ENCODE results near the gene HAAO. TPM values are rescaled to one million over a fixed set of nuclear protein-coding genes. Genes with fewer than 3 reads are reported as not detected.

The HAAO gene
- total RNA-seq, 2 donors from 2014 or later: 10.3 to 14.0 TPM

- no peaks in the 10 kb centered on the region for H3K36me3 ChIP-seq
Measured at GRCh38 chr2:42809819-42810120, 17.4 kb upstream of the HAAO start.

GRCh38 chr2:42809131-42809818, 16.9 kb upstream of the HAAO start:
- peak overlapping the region; percentile 99 to 100 for H3K27ac ChIP-seq
- H3K36me3 ChIP-seq: no peaks in the 10 kb centered on the region
- H3K9me3 ChIP-seq: no peaks in the 10 kb centered on the region
- 31% methylated on average over 10 of the region's 10 CpGs for WGBS
- no peak for DNase-seq (ENCODE audit: low spot score)
- intact Hi-C loops (cut with DNase I): no loop called here
- H3K27me3 ChIP-seq (replicated peaks; ENCODE audit: insufficient read depth): no peaks in the 10 kb centered on the region
- H3K4me3 ChIP-seq: peak overlapping the region; percentile 68 to 73
- TF ChIP-seq CTCF (IDR thresholded peaks at IDR 0.05) (no peak), POLR2AphosphoS5 (IDR thresholded peaks at IDR 0.05) (peak; percentile 11)
- H3K4me1 ChIP-seq (replicated peaks): no peaks in the 10 kb centered on the region

More at GRCh38 chr2:42809819-42810120, 17.4 kb upstream of the HAAO start:
- Histone ChIP-seq H3K9me3 (no peaks in the 10 kb centered on the region), H3K27ac (peak overlapping the region; percentile 99 to 100), H3K27me3 (replicated peaks; ENCODE audit: insufficient read depth) (no peaks in the 10 kb centered on the region), H3K4me1 (replicated peaks) (no peaks in the 10 kb centered on the region), H3K4me3 (peak overlapping the region; percentile 68 to 73)
- DNase-seq (ENCODE audit: low spot score): peak; percentile 78
- peak in 3 of 4 experiments; percentile 6 to 53 (median 49) for TF ChIP-seq CTCF (IDR thresholded peaks at IDR 0.05)
- TF ChIP-seq POLR2AphosphoS5 (IDR thresholded peaks at IDR 0.05): no peak
- TF ChIP-seq POLR2A (IDR thresholded peaks at IDR 0.05): no peak
- intact Hi-C loops (cut with DNase I): no loop called here
- 1% methylated on average over 15 of the region's 35 CpGs for WGBS

GRCh38 chr2:42808301-42808700, 15.9 kb upstream of the HAAO start:
- no peak overlapping the region for H3K27ac ChIP-seq
- WGBS: 83% methylated on average over 5 of the region's 5 CpGs
- no peaks in the 10 kb centered on the region for H3K36me3 ChIP-seq
- no peak for DNase-seq (ENCODE audit: low spot score)
- H3K4me3 ChIP-seq: no peak overlapping the region
- TF ChIP-seq POLR2A (IDR thresholded peaks at IDR 0.05): no peak
- no peaks in the 10 kb centered on the region for H3K4me1 ChIP-seq (replicated peaks)
- H3K27me3 ChIP-seq (replicated peaks; ENCODE audit: insufficient read depth): no peaks in the 10 kb centered on the region
- intact Hi-C loops (cut with DNase I): no loop called here
- no peaks in the 10 kb centered on the region for H3K9me3 ChIP-seq

- Histone ChIP-seq H3K4me3 (no peak overlapping the region), H3K4me1 (replicated peaks) (no peaks in the 10 kb centered on the region)
- 86% methylated on average over 6 of the region's 6 CpGs for WGBS
Measured at GRCh38 chr2:42806786-42807185, 14.4 kb upstream of the HAAO start.

GRCh38 chr2:42804891-42805290, 12.5 kb upstream of the HAAO start:
- no peaks in the 10 kb centered on the region for H3K27me3 ChIP-seq (replicated peaks; ENCODE audit: insufficient read depth)
- no peaks in the 10 kb centered on the region for H3K36me3 ChIP-seq
- DNase-seq (ENCODE audit: low spot score): no peak
- WGBS: 73% methylated on average over 5 of the region's 5 CpGs
- H3K27ac ChIP-seq: no peak overlapping the region
- H3K9me3 ChIP-seq: no peaks in the 10 kb centered on the region
- H3K4me1 ChIP-seq (replicated peaks): no peaks in the 10 kb centered on the region
- intact Hi-C loops (cut with DNase I): no loop called here
- no peak overlapping the region for H3K4me3 ChIP-seq
- TF ChIP-seq CTCF (IDR thresholded peaks at IDR 0.05) (no peak), POLR2A (IDR thresholded peaks at IDR 0.05) (no peak), POLR2AphosphoS5 (IDR thresholded peaks at IDR 0.05) (no peak)

More at GRCh38 chr2:42806786-42807185, 14.4 kb upstream of the HAAO start:
- no peak overlapping the region for H3K27ac ChIP-seq
- DNase-seq (ENCODE audit: low spot score): no peak
- H3K36me3 ChIP-seq: no peaks in the 10 kb centered on the region
- H3K27me3 ChIP-seq (replicated peaks; ENCODE audit: insufficient read depth): no peaks in the 10 kb centered on the region
- intact Hi-C loops (cut with DNase I): no loop called here
- no peaks in the 10 kb centered on the region for H3K9me3 ChIP-seq
- TF ChIP-seq CTCF (IDR thresholded peaks at IDR 0.05) (no peak), POLR2AphosphoS5 (IDR thresholded peaks at IDR 0.05) (no peak), POLR2A (IDR thresholded peaks at IDR 0.05) (no peak)

Measured in prostate gland (tissue), 2 donors.